Astrocyte (in vitro differentiated cells and primary cell): ENCODE data around the gene PIGX. TPM values are rescaled to one million over a fixed set of nuclear protein-coding genes. Genes with fewer than 3 reads are reported as not detected.
A peak's percentile ranks its signal among the peaks of the same experiment; 100 is the strongest.

ENCODE experiments used
- DNase-seq: peaks from one replicate; pipeline ENCODE4 v3.0.0-alpha.2; 2010; ENCODE audit warnings: low read depth
- FAIRE-seq: peaks from 2 replicates; lab custom pipeline; 2011; peaks lifted over from hg19 to GRCh38; lab: Jason Lieb, UNC
- H2AFZ ChIP-seq: 2 replicates; pipeline ENCODE4 v1.6.0; 2012; ENCODE audit warnings: low read depth, low read length, inconsistent platforms
- H3K27ac ChIP-seq: 2 replicates; pipeline ENCODE4 v1.5.1; 2011; ENCODE audit warnings: low read depth, low read length, inconsistent platforms
- H3K27me3 ChIP-seq: 2 replicates; pipeline ENCODE4 v1.6.0; 2011; ENCODE audit warnings: low read length, inconsistent platforms; ENCODE audit not compliant: insufficient read depth
- H3K36me3 ChIP-seq: 2 replicates; pipeline ENCODE4 v1.5.1; 2011; ENCODE audit warnings: low read length, inconsistent platforms; ENCODE audit not compliant: insufficient read depth
- H3K4me1 ChIP-seq: 2 replicates; pipeline ENCODE4 v1.5.1; 2011; ENCODE audit warnings: low read length, inconsistent platforms; ENCODE audit not compliant: insufficient read depth
- H3K4me2 ChIP-seq: 2 replicates; pipeline ENCODE4 v1.6.0; 2012; ENCODE audit warnings: low read length, inconsistent platforms
- H3K4me3 ChIP-seq: 2 replicates; pipeline ENCODE4 v1.5.1; 2011; ENCODE audit warnings: low read depth, mild to moderate bottlenecking, low read length, inconsistent platforms; ENCODE audit not compliant: insufficient read depth
- H3K79me2 ChIP-seq: 2 replicates; pipeline ENCODE4 v1.6.0; 2012; ENCODE audit warnings: mild to moderate bottlenecking, low read length, inconsistent platforms; ENCODE audit not compliant: insufficient read depth
- H3K9ac ChIP-seq: 2 replicates; pipeline ENCODE4 v1.6.0; 2012; ENCODE audit warnings: mild to moderate bottlenecking, low read length, inconsistent platforms
- H3K9me3 ChIP-seq: 2 replicates; pipeline ENCODE4 v1.5.1; 2012; ENCODE audit warnings: low read depth, mild to moderate bottlenecking, low read length, inconsistent platforms; ENCODE audit not compliant: insufficient read depth
- H4K20me1 ChIP-seq: 2 replicates; pipeline ENCODE4 v1.6.0; 2012; ENCODE audit warnings: low read length, inconsistent platforms; ENCODE audit not compliant: insufficient read depth
- H3K27ac Mint-ChIP-seq: one replicate; pipeline ENCODE4 v1.8.0; 2021; ENCODE audit warnings: mild to moderate bottlenecking, mixed read lengths; ENCODE audit not compliant: unreplicated experiment
- H3K27me3 Mint-ChIP-seq: one replicate; pipeline ENCODE4 v1.8.0; 2021; ENCODE audit warnings: low read depth, mixed read lengths; ENCODE audit not compliant: unreplicated experiment
- H3K36me3 Mint-ChIP-seq: one replicate; pipeline ENCODE4 v1.8.0; 2021; ENCODE audit warnings: low read depth, mixed read lengths; ENCODE audit not compliant: unreplicated experiment
- H3K4me1 Mint-ChIP-seq: one replicate; pipeline ENCODE4 v1.8.0; 2021; ENCODE audit warnings: low read depth, mixed read lengths; ENCODE audit not compliant: unreplicated experiment
- H3K4me3 Mint-ChIP-seq: one replicate; pipeline ENCODE4 v1.8.0; 2021; ENCODE audit warnings: mild to moderate bottlenecking, moderate library complexity, mixed read lengths; ENCODE audit not compliant: unreplicated experiment
- H3K9me3 Mint-ChIP-seq: one replicate; pipeline ENCODE4 v1.8.0; 2021; ENCODE audit warnings: mild to moderate bottlenecking, mixed read lengths; ENCODE audit not compliant: unreplicated experiment
- CTCF ChIP-seq: IDR thresholded peaks from 2 replicates; pipeline ENCODE4 v1.5.1; 2011; ENCODE audit warnings: low read depth, mild to moderate bottlenecking, inconsistent platforms, low read length, moderate library complexity; ENCODE audit not compliant: insufficient read depth
- EZH2 ChIP-seq: IDR thresholded peaks from 2 replicates; pipeline ENCODE4 v1.6.1; 2012; ENCODE audit warnings: mild to moderate bottlenecking, low read length, inconsistent platforms; ENCODE audit not compliant: insufficient read depth
- total RNA-seq: library from RNA; stranded (reverse); gene quantifications from 2 replicates; pipeline ENCODE4 v1.2.1, GENCODE V29; 2021

Gene PIGX
- total RNA-seq, 1 donor from 2014 or later, result 13.9 TPM

- Histone ChIP-seq H2AFZ (no peak overlapping the region), H3K27me3 (no peaks in the 10 kb centered on the region), H3K27ac (peak overlapping the region; percentile 1), H3K4me2 (peak overlapping the region; percentile 8), H4K20me1 (peaks cover 73% of the 10 kb centered on the region), H3K36me3 (no peaks in the 10 kb centered on the region), H3K9me3 (no peaks in the 10 kb centered on the region), H3K4me1 (peaks cover 9% of the 10 kb centered on the region), H3K4me3 (no peak overlapping the region), H3K79me2 (peaks cover 87% of the 10 kb centered on the region), H3K9ac (no peak overlapping the region)
- TF ChIP-seq CTCF, result no peak
- no peak for TF ChIP-seq EZH2
- peaks cover 37% of the 10 kb centered on the region for H3K4me1 Mint-ChIP-seq
- FAIRE-seq (no peak), DNase-seq (no peak)
- H3K27ac Mint-ChIP-seq, result peak overlapping the region; percentile 64
- H3K9me3 Mint-ChIP-seq, result no peaks in the 10 kb centered on the region
- no peaks in the 10 kb centered on the region for H3K27me3 Mint-ChIP-seq
- peak overlapping the region; percentile 71 for H3K4me3 Mint-ChIP-seq
- peaks cover 6% of the 10 kb centered on the region for H3K36me3 Mint-ChIP-seq
Observed at GRCh38 chr3:196774191-196774820, 62.1 kb downstream of the PIGX start.

GRCh38 chr3:196774848-196775422 is 62.8 kb downstream of the PIGX start:
- H3K27ac Mint-ChIP-seq, result peak overlapping the region; percentile 36
- DNase-seq (peak; percentile 24), FAIRE-seq (no peak)
- H3K4me3 ChIP-seq, result no peak overlapping the region
- peaks cover 43% of the 10 kb centered on the region for H3K4me1 Mint-ChIP-seq
- no peak overlapping the region for H3K4me2 ChIP-seq
- H2AFZ ChIP-seq, result no peak overlapping the region
- no peaks in the 10 kb centered on the region for H3K27me3 ChIP-seq
- no peaks in the 10 kb centered on the region for H3K27me3 Mint-ChIP-seq
- H3K9me3 ChIP-seq, result peaks cover 3% of the 10 kb centered on the region
- peaks cover 2% of the 10 kb centered on the region for H3K36me3 ChIP-seq
- H4K20me1 ChIP-seq, result peaks cover 79% of the 10 kb centered on the region
- H3K4me1 ChIP-seq, result peaks cover 11% of the 10 kb centered on the region
- no peak overlapping the region for H3K4me3 Mint-ChIP-seq
- no peak for TF ChIP-seq EZH2
- no peak overlapping the region for H3K9ac ChIP-seq
- peaks cover 4% of the 10 kb centered on the region for H3K9me3 Mint-ChIP-seq
- peaks cover 7% of the 10 kb centered on the region for H3K36me3 Mint-ChIP-seq
- H3K79me2 ChIP-seq, result peaks cover 87% of the 10 kb centered on the region
- H3K27ac ChIP-seq, result peak overlapping the region; percentile 1

- H3K4me1 Mint-ChIP-seq, result peaks cover 48% of the 10 kb centered on the region
- peaks cover 6% of the 10 kb centered on the region for H3K9me3 ChIP-seq
- no peak overlapping the region for H3K4me2 ChIP-seq
- H3K27me3 Mint-ChIP-seq, result no peaks in the 10 kb centered on the region
- no peak overlapping the region for H3K4me3 Mint-ChIP-seq
- no peak overlapping the region for H2AFZ ChIP-seq
- H4K20me1 ChIP-seq, result peaks cover 82% of the 10 kb centered on the region
- no peak for DNase-seq
- peaks cover 11% of the 10 kb centered on the region for H3K4me1 ChIP-seq
- H3K27me3 ChIP-seq, result no peaks in the 10 kb centered on the region
- peaks cover 12% of the 10 kb centered on the region for H3K36me3 Mint-ChIP-seq
- peaks cover 9% of the 10 kb centered on the region for H3K9me3 Mint-ChIP-seq
- FAIRE-seq, result no peak
- peaks cover 90% of the 10 kb centered on the region for H3K79me2 ChIP-seq
- H3K27ac Mint-ChIP-seq, result no peak overlapping the region
- H3K4me3 ChIP-seq, result no peak overlapping the region
- H3K36me3 ChIP-seq, result peaks cover 4% of the 10 kb centered on the region
- TF ChIP-seq EZH2 (no peak), CTCF (no peak)
- H3K27ac ChIP-seq, result no peak overlapping the region
- H3K9ac ChIP-seq, result no peak overlapping the region
Observed at GRCh38 chr3:196775938-196776337, 63.8 kb downstream of the PIGX start.
